ENCODE results near the gene SPTLC2. TPM values are rescaled to one million over a fixed set of nuclear protein-coding genes. Genes with fewer than 3 reads are reported as not detected.

Gene SPTLC2
- total and polyA plus RNA-seq, 2 experiments from 2014 or later, result 33.6 to 34.2 TPM

GRCh38 chr14:77610553-77610952 lies 5.9 kb downstream of the SPTLC2 start:
- Histone ChIP-seq H3K27ac (no peak overlapping the region), H3K4me1 (ENCODE audit: insufficient read depth) (peaks cover 15% of the 10 kb centered on the region), H3K4me2 (no peak overlapping the region), H3K9me2 (replicated peaks; ENCODE audit: insufficient read depth) (no peaks in the 10 kb centered on the region), H3K36me3 (replicated peaks; ENCODE audit: insufficient read depth, low read depth) (no peaks in the 10 kb centered on the region), H3K27me3 (no peaks in the 10 kb centered on the region), H3K79me2 (peaks cover 96% of the 10 kb centered on the region), H3K4me3 (no peak overlapping the region), H3K9me3 (ENCODE audit: low read depth) (no peaks in the 10 kb centered on the region), H4K20me1 (ENCODE audit: insufficient read depth, poor library complexity, severe bottlenecking) (peaks cover 3% of the 10 kb centered on the region), H2AFZ (no peak overlapping the region)
- 93% methylated on average over 3 of the region's 3 CpGs for WGBS (ENCODE audit: low lambda C conversion rate, missing lambda C conversion rate)
- no peak for DNase-seq (ENCODE audit: low spot score)
- no peak for TF ChIP-seq EZH2 (IDR thresholded peaks at IDR 0.05; ENCODE audit: borderline replicate concordance)
- TF ChIP-seq CTCF (IDR thresholded peaks at IDR 0.05; ENCODE audit: poor library complexity), result no peak
- no peak for TF ChIP-seq EZH2phosphoT487 (IDR thresholded peaks at IDR 0.05; ENCODE audit: low read depth, severe bottlenecking, unreplicated experiment)

GRCh38 chr14:77609922-77610321 lies 6.5 kb downstream of the SPTLC2 start:
- Histone ChIP-seq H3K4me1 (ENCODE audit: insufficient read depth) (peaks cover 16% of the 10 kb centered on the region), H3K4me2 (no peak overlapping the region), H3K79me2 (peaks cover 89% of the 10 kb centered on the region), H3K4me3 (no peak overlapping the region), H3K9me2 (replicated peaks; ENCODE audit: insufficient read depth) (no peaks in the 10 kb centered on the region), H3K27me3 (no peaks in the 10 kb centered on the region), H2AFZ (no peak overlapping the region), H3K27ac (no peak overlapping the region), H4K20me1 (ENCODE audit: insufficient read depth, poor library complexity, severe bottlenecking) (peaks cover 3% of the 10 kb centered on the region), H3K36me3 (replicated peaks; ENCODE audit: insufficient read depth, low read depth) (no peaks in the 10 kb centered on the region), H3K9me3 (ENCODE audit: low read depth) (no peaks in the 10 kb centered on the region)
- TF ChIP-seq CTCF (IDR thresholded peaks at IDR 0.05; ENCODE audit: poor library complexity), result no peak
- no peak for TF ChIP-seq EZH2 (IDR thresholded peaks at IDR 0.05; ENCODE audit: borderline replicate concordance)
- no peak for TF ChIP-seq EZH2phosphoT487 (IDR thresholded peaks at IDR 0.05; ENCODE audit: low read depth, severe bottlenecking, unreplicated experiment)
- 100% methylated on average over 3 of the region's 3 CpGs for WGBS (ENCODE audit: low lambda C conversion rate, missing lambda C conversion rate)
- DNase-seq (ENCODE audit: low spot score), result no peak

- 67% methylated on average over 9 of the region's 9 CpGs for WGBS (ENCODE audit: low lambda C conversion rate, missing lambda C conversion rate)
- no peak for DNase-seq (ENCODE audit: low spot score)
- Histone ChIP-seq H2AFZ (no peak overlapping the region), H3K27me3 (no peaks in the 10 kb centered on the region), H3K4me1 (ENCODE audit: insufficient read depth) (peaks cover 15% of the 10 kb centered on the region), H3K79me2 (peaks cover 86% of the 10 kb centered on the region), H3K9me2 (replicated peaks; ENCODE audit: insufficient read depth) (no peaks in the 10 kb centered on the region), H3K27ac (no peak overlapping the region), H3K4me3 (no peak overlapping the region), H3K4me2 (no peak overlapping the region), H4K20me1 (ENCODE audit: insufficient read depth, poor library complexity, severe bottlenecking) (peaks cover 3% of the 10 kb centered on the region), H3K9me3 (ENCODE audit: low read depth) (no peaks in the 10 kb centered on the region), H3K36me3 (replicated peaks; ENCODE audit: insufficient read depth, low read depth) (no peaks in the 10 kb centered on the region)
- no peak for TF ChIP-seq EZH2 (IDR thresholded peaks at IDR 0.05; ENCODE audit: borderline replicate concordance)
- no peak for TF ChIP-seq CTCF (IDR thresholded peaks at IDR 0.05; ENCODE audit: poor library complexity)
- no peak for TF ChIP-seq EZH2phosphoT487 (IDR thresholded peaks at IDR 0.05; ENCODE audit: low read depth, severe bottlenecking, unreplicated experiment)
Measured at GRCh38 chr14:77607741-77608302, 8.6 kb downstream of the SPTLC2 start.
